C4-2B (cell line): Measurements from ENCODE around the gene CRADD.

Experiments used
- CTCF ChIP-seq: fragments of 450-650 bp; conservative IDR thresholded peaks from 2 replicates; pipeline ENCODE4 v1.5.1; 2017; ENCODE audit warnings: mild to moderate bottlenecking
- ZFX ChIP-seq: fragments of 450-650 bp; IDR thresholded peaks from 2 replicates; pipeline ENCODE4 v1.6.1; 2017

GRCh38 chr12:93749515-93749914 lies 72.3 kb downstream of the CRADD start:
- TF ChIP-seq CTCF (no peak), ZFX (no peak)
